Measurements from ENCODE around the gene PTPRN.

DNA sequence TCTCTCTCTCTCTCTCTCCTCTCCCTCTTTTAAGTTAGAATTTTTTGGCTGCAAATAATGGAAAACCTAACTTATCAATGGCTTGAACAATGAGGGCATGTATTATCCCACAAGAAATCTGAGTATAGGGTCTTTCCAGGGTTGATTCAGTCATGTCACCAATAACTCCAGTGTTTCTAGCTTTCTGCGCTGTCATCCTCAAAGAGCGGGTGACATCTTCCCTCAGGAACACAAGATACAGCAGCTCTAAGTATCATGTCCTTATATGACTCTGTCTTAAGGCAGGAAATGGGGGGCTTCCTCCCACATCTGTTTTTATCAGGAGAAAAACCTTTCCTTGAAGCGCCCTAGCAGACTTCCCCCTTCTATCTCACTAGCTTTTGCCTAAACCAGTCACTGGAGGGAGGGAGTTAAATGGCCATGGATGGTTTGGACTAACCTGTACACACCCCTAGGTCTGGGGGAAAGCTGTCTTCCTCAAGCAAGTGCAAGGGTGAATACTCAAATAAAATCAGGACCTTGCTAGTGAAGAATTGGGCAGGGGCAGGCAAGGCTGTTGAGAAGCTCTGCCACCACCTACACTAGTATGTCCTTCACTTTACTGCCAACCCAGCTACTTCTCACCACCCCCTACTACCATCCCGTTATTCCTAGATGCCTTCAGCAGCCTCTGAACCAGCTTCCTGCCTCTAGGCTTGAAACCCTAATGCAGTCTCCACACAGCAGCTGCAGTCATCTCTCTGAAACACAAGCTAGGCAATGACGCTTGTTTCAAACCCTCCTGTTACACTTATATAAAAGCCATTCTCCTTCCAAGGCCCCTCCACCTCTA lies 48.0 kb downstream of the PTPRN start:
- TF ChIP-seq, protein P1, sequence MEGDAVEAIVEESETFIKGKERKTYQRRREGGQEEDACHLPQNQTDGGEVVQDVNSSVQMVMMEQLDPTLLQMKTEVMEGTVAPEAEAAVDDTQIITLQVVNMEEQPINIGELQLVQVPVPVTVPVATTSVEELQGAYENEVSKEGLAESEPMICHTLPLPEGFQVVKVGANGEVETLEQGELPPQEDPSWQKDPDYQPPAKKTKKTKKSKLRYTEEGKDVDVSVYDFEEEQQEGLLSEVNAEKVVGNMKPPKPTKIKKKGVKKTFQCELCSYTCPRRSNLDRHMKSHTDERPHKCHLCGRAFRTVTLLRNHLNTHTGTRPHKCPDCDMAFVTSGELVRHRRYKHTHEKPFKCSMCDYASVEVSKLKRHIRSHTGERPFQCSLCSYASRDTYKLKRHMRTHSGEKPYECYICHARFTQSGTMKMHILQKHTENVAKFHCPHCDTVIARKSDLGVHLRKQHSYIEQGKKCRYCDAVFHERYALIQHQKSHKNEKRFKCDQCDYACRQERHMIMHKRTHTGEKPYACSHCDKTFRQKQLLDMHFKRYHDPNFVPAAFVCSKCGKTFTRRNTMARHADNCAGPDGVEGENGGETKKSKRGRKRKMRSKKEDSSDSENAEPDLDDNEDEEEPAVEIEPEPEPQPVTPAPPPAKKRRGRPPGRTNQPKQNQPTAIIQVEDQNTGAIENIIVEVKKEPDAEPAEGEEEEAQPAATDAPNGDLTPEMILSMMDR (conservative IDR thresholded peaks at IDR 0.05), result no peak
- no peak for TF ChIP-seq EZH2 (IDR thresholded peaks at IDR 0.05; ENCODE audit: low read depth)
